Stomach (tissue), 9 donors: ENCODE measurements around the gene C2CD3. TPM values are rescaled to one million over a fixed set of nuclear protein-coding genes. Genes with fewer than 3 reads are reported as not detected.

Source experiments
- DNase-seq, 2 donors: peaks; one replicate each; pipeline versions ENCODE4 v3.0.0 to v3.0.0-alpha.2; 2013 to 2019
- H3K27ac ChIP-seq, 5 donors: fragments of 200-600 bp in 4 of 5; sonication (generic) in 4 of 5; one replicate each; pipeline ENCODE4 v1.5.1; 2013 to 2019; ENCODE audit warnings: mild to moderate bottlenecking in 1 of 5, moderate library complexity in 1 of 5
- H3K27me3 ChIP-seq, 3 donors: fragments of 200-600 bp; sonication (generic); one replicate each; pipeline ENCODE4 v1.5.1; 2017 to 2019; ENCODE audit warnings: mixed run types in 1 of 3
- H3K36me3 ChIP-seq, 4 donors: fragments of 200-600 bp; sonication (generic); 1 replicate in 3 of 4; 2 replicates in 1 of 4; pipeline ENCODE4 v1.5.1; 2016 to 2019
- H3K4me1 ChIP-seq, 4 donors: fragments of 200-600 bp; sonication (generic); one replicate each; pipeline ENCODE4 v1.5.1; 2016 to 2019
- H3K4me3 ChIP-seq, 4 donors: fragments of 200-600 bp; sonication (generic) in 3 of 4; one replicate each; pipeline ENCODE4 v1.5.1; 2016 to 2019; ENCODE audit warnings: mild to moderate bottlenecking in 1 of 4
- H3K9me3 ChIP-seq, 4 donors: fragments of 200-600 bp; sonication (generic); one replicate each; pipeline ENCODE4 v1.5.1; 2016 to 2019
- CTCF ChIP-seq, 7 experiments: fragments of 450-650 bp in 4 of 7; fragments of 200-600 bp in 3 of 7; sonication (generic) in 3 of 7; IDR thresholded peaks; one replicate each; pipeline ENCODE4 v1.5.1; 2016 to 2019; ENCODE audit warnings: antibody characterized with exemption in 7 of 7, control low read depth in 2 of 7, mild to moderate bottlenecking in 1 of 7
- EP300 ChIP-seq: sonication (generic); formaldehyde crosslinking; IDR thresholded peaks from one replicate; pipeline ENCODE4 v1.6.1; 2017; ENCODE audit warnings: antibody characterized with exemption
- POLR2A ChIP-seq, 4 donors: fragments of 450-650 bp; IDR thresholded peaks; one replicate each; pipeline ENCODE4 v1.6.1; 2016; ENCODE audit warnings: antibody characterized with exemption in 4 of 4, control low read depth in 2 of 4, mild to moderate bottlenecking in 1 of 4, moderate library complexity in 1 of 4
- POLR2AphosphoS5 ChIP-seq, 3 donors: sonication (generic); formaldehyde crosslinking; IDR thresholded peaks; one replicate each; pipeline ENCODE4 v1.6.1; 2016; ENCODE audit warnings: antibody characterized with exemption in 3 of 3
- WGBS, 5 donors: extraction: QIAGEN DNeasy Blood & Tissue Kit in 3 of 5; methylation state at CpG; one replicate each; pipeline versions ENCODE4 v1.1.5 to v1.1.7; 2013 to 2018; 5-methylcytosine and 5-hydroxymethylcytosine counted together
- intact Hi-C: fragments of 100-400 bp; cut with DNase I; formaldehyde crosslinking; loops from one replicate; pipeline ENCODE4 v1.15.1; 2023; ENCODE audit warnings: low total_unique reads
- polyA plus RNA-seq, 3 donors: library from polyadenylated mRNA; stranded (reverse); fragments of 200-250 nt; gene quantifications; one replicate each; pipeline ENCODE4 v1.2.3, GENCODE V29; 2013
- total RNA-seq, 5 donors: library from RNA; depleted of rRNA; stranded (reverse); fragments of >200 nt; gene quantifications; one replicate each; pipeline versions ENCODE4 v1.1.0 to v1.2.3, GENCODE V29; 2014 to 2016
- donor health status: healthy with polysubstance abuse.
- donor health status: Bipolar disorder and iron deficiency.
- donor health status: healthy.

C2CD3 gene
- total and polyA plus RNA-seq, 8 donors: 5.6 to 176 (median 38.6) TPM

- H3K27me3 ChIP-seq: no peaks in the 10 kb centered on the region
- no peaks in the 10 kb centered on the region for H3K4me1 ChIP-seq
- whole genome bisulfite sequencing, 5 donors: 91 to 100% (median 98%) methylated on average over 1 of the region's 1 CpG
- intact Hi-C loops: no loop called here
- H3K36me3 ChIP-seq: peaks cover 15 to 84% (median 77%) of the 10 kb centered on the region in 4 donors
- no peaks in the 10 kb centered on the region for H3K9me3 ChIP-seq
- no peak for DNase-seq
- no peak overlapping the region for H3K27ac ChIP-seq
- TF ChIP-seq POLR2A (IDR thresholded peaks at IDR 0.05): no peak
- no peak for TF ChIP-seq EP300
- no peak for TF ChIP-seq CTCF (IDR thresholded peaks at IDR 0.05)
- no peak for TF ChIP-seq POLR2AphosphoS5 (IDR thresholded peaks at IDR 0.05)
- no peak overlapping the region for H3K4me3 ChIP-seq
Measured at GRCh38 chr11:74106124-74106523, 64.7 kb downstream of the C2CD3 start.

GRCh38 chr11:74102321-74102720 is 68.5 kb downstream of the C2CD3 start:
- Histone ChIP-seq H3K27ac (no peak overlapping the region), H3K36me3 (peaks cover 15 to 95% (median 90%) of the 10 kb centered on the region in 4 donors), H3K4me3 (no peak overlapping the region), H3K4me1 (no peaks in the 10 kb centered on the region), H3K9me3 (no peaks in the 10 kb centered on the region), H3K27me3 (no peaks in the 10 kb centered on the region)
- TF ChIP-seq POLR2AphosphoS5 (IDR thresholded peaks at IDR 0.05): no peak
- DNase-seq: no peak
- intact Hi-C loops: no loop called here

GRCh38 chr11:74100735-74101134 is 70.1 kb downstream of the C2CD3 start:
- Histone ChIP-seq H3K27ac (no peak overlapping the region), H3K27me3 (no peaks in the 10 kb centered on the region), H3K4me1 (no peaks in the 10 kb centered on the region), H3K9me3 (no peaks in the 10 kb centered on the region), H3K36me3 (peaks cover 11 to 97% (median 97%) of the 10 kb centered on the region in 4 donors), H3K4me3 (no peak overlapping the region)
- WGBS, 5 donors: 78 to 90% (median 85%) methylated on average over 1 of the region's 1 CpG
- intact Hi-C loops: no loop called here
- TF ChIP-seq POLR2AphosphoS5 (IDR thresholded peaks at IDR 0.05) (no peak), POLR2A (IDR thresholded peaks at IDR 0.05) (no peak), EP300 (no peak), CTCF (IDR thresholded peaks at IDR 0.05) (no peak)
- DNase-seq: no peak

- WGBS, 5 donors: 95 to 100% (median 98%) methylated on average over 2 of the region's 2 CpGs
- Histone ChIP-seq H3K36me3 (peaks cover 8 to 97% (median 94%) of the 10 kb centered on the region in 4 donors), H3K27ac (no peak overlapping the region), H3K27me3 (no peaks in the 10 kb centered on the region), H3K4me1 (no peaks in the 10 kb centered on the region), H3K4me3 (no peak overlapping the region), H3K9me3 (no peaks in the 10 kb centered on the region)
- intact Hi-C loops: no loop called here
- TF ChIP-seq CTCF (IDR thresholded peaks at IDR 0.05): no peak
- no peak for TF ChIP-seq POLR2AphosphoS5 (IDR thresholded peaks at IDR 0.05)
- TF ChIP-seq EP300: no peak
- TF ChIP-seq POLR2A (IDR thresholded peaks at IDR 0.05): no peak
- DNase-seq: no peak
Measured at GRCh38 chr11:74100231-74100630, 70.6 kb downstream of the C2CD3 start.

- H3K36me3 ChIP-seq: peaks cover 18 to 99% (median 93%) of the 10 kb centered on the region in 4 donors
- intact Hi-C loops: no loop called here
Measured at GRCh38 chr11:74097686-74098237, 73.0 kb downstream of the C2CD3 start.

More at GRCh38 chr11:74097686-74098237, 73.0 kb downstream of the C2CD3 start:
- Histone ChIP-seq H3K4me1 (no peaks in the 10 kb centered on the region), H3K9me3 (no peaks in the 10 kb centered on the region), H3K4me3 (no peak overlapping the region), H3K27me3 (no peaks in the 10 kb centered on the region), H3K27ac (no peak overlapping the region)
- TF ChIP-seq POLR2AphosphoS5 (IDR thresholded peaks at IDR 0.05): no peak
- no peak for TF ChIP-seq EP300
- TF ChIP-seq POLR2A (IDR thresholded peaks at IDR 0.05): no peak
- TF ChIP-seq CTCF (IDR thresholded peaks at IDR 0.05): no peak
- DNase-seq: no peak
- 85 to 93% (median 90%) methylated on average over 4 of the region's 4 CpGs for WGBS, 5 donors
